ENCODE data around the gene CSGALNACT2. TPM values are rescaled to one million over a fixed set of nuclear protein-coding genes. Genes with fewer than 3 reads are reported as not detected.
A peak's percentile ranks its signal among the peaks of the same experiment; 100 is the strongest.

Gene CSGALNACT2
- total and polyA plus RNA-seq, 7 experiments from 2014 or later = 19.0 to 57.5 (median 50.4) TPM

DNA sequence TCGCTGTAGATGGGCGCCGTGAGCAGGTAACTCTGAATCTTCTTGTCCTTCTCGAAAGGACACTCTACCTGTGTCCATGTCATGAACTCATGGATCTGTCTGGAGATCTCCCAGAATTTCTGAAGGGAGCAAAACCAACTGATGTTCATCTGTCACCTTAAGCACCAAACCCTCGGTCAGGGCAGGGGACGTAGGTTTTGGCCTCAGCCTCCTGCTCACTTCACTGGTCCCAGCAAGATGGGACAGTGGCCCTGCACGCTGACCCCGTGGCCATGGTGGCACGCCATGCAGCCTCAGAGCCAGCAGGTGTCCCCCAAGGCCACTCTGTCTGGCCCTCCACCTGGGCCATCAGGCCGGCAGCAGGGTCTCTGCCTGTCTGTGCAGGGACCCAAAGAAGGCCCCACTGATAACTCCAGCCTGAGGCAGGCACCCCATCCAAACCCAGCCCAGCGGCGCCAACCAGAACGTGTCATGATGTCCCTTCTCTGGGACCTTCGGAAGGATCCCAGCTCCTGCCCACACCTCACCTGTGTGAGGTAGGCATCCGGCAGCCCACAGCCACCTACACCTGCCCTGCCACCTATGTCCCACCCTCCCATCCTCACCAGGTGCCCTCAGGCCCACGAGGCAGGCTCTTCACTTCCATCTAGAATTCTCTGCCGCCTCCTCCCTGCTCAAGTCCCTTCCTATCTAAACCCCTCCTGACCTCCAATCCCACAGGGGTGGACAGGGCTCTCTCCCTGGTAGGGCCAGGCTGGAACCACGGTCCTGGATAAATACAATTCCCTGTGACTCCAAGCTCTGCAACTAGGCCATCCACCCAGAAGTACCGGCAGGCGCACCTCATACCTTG lies 59.0 kb downstream of the CSGALNACT2 start:
- POLR2A ChIA-PET = interaction anchor here (0.6 kb wide), 1 partner anchor 59 kb away, joined by 4 read pairs; the partner anchor contains the start of gene CSGALNACT2
- DNase-seq (no peak), ATAC-seq (no peak)
- no peaks in the 10 kb centered on the region for H3K36me3 ChIP-seq (ENCODE audit: control insufficient read depth in 2 of 3, insufficient read depth in 3 of 3, low read length in 3 of 3)
- H3K27ac Mint-ChIP-seq = peak overlapping the region in 1 of 9 donors; percentile 49
- H3K4me1 ChIP-seq (ENCODE audit: control insufficient read depth in 2 of 2, insufficient read depth in 2 of 2, low read length in 2 of 2) = peaks cover 0 to 5% of the 10 kb centered on the region in 2 donors
- H3K9me3 ChIP-seq (ENCODE audit: control insufficient read depth in 2 of 3, low read length in 3 of 3) = no peaks in the 10 kb centered on the region
- no peaks in the 10 kb centered on the region for H3K27me3 Mint-ChIP-seq
- H3K27ac ChIP-seq (ENCODE audit: low read depth, low read length) = no peak overlapping the region
- no peaks in the 10 kb centered on the region for H3K27me3 ChIP-seq (ENCODE audit: control insufficient read depth in 2 of 2, insufficient read depth in 2 of 2, low read length in 2 of 2)
- no peaks in the 10 kb centered on the region for H3K9me3 Mint-ChIP-seq
- CTCF ChIA-PET = no interaction called here
- no peak overlapping the region for H3K4me3 ChIP-seq (ENCODE audit: low read length)
- H3K36me3 Mint-ChIP-seq = peaks cover 0 to under 1% (median 0%) of the 10 kb centered on the region in 5 donors
- H3K4me3 Mint-ChIP-seq = no peak overlapping the region
- peaks cover 0 to 6% (median 4%) of the 10 kb centered on the region in 7 donors for H3K4me1 Mint-ChIP-seq
- intact Hi-C loops (cut with micrococcal nuclease) = loop anchor here in 1 of 2 donors (5.0 kb wide), 1 partner anchor 265 kb away; no protein-coding TSS in a partner anchor

DNA sequence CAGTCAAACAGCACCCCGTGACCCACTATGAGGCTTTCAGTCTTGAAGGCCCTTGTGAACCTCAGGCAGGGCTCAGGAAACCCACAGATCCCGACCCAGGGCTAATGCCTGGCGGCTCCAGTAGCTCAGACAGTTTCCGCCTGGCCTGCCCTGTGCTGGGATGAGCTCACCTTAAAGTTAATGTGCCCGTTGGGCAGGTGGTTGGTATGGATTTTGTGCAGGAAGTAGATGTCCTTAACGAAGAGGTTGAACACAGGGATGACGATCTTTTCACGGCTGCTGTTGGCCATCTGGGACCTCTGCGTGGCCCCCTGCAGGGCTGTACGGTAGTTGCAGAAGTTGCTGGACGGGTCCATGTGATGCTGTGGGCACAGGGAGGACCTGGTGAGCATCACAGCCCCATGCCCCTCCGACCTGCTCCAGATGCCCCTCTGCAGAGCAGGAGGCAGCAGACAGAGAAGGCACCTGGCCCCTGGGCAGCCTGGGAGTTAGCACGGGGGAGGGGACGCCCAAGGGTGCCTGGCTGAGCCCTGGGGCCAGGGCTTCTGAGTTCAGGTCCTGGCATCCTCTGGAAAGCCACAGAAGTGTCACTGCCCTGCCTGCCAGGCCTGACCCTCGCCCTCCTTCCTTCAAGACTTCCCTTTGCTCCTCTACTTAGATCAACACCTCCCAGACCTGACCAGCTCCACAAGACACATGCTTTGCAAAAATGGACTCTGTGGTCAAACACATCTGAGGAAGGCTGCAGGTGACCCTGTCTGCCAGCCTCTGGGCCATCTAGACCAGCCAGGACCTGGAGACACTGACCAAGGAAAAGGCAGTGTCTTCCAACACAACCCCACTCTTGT lies 59.8 kb downstream of the CSGALNACT2 start:
- Mint-ChIP-seq H3K27ac (peak overlapping the region in 2 of 9 donors; percentile 19 to 49), H3K4me1 (peaks cover 0 to 7% (median 5%) of the 10 kb centered on the region in 7 donors), H3K27me3 (no peaks in the 10 kb centered on the region), H3K36me3 (no peaks in the 10 kb centered on the region), H3K4me3 (no peak overlapping the region), H3K9me3 (no peaks in the 10 kb centered on the region)
- DNase-seq (no peak), ATAC-seq (no peak)
- H3K36me3 ChIP-seq (ENCODE audit: control insufficient read depth in 2 of 3, insufficient read depth in 3 of 3, low read length in 3 of 3) = no peaks in the 10 kb centered on the region
- peaks cover 0 to 5% of the 10 kb centered on the region in 2 donors for H3K4me1 ChIP-seq (ENCODE audit: control insufficient read depth in 2 of 2, insufficient read depth in 2 of 2, low read length in 2 of 2)
- ChIA-PET CTCF (no interaction called here), POLR2A (no interaction called here)
- intact Hi-C loops (cut with micrococcal nuclease) = loop anchor here in 1 of 2 donors (5.0 kb wide), 1 partner anchor 266 kb away; no protein-coding TSS in a partner anchor
- no peaks in the 10 kb centered on the region for H3K27me3 ChIP-seq (ENCODE audit: control insufficient read depth in 2 of 2, insufficient read depth in 2 of 2, low read length in 2 of 2)
- H3K27ac ChIP-seq (ENCODE audit: low read depth, low read length) = no peak overlapping the region
- H3K4me3 ChIP-seq (ENCODE audit: low read length) = no peak overlapping the region
- H3K9me3 ChIP-seq (ENCODE audit: control insufficient read depth in 2 of 3, low read length in 3 of 3) = no peaks in the 10 kb centered on the region

DNA sequence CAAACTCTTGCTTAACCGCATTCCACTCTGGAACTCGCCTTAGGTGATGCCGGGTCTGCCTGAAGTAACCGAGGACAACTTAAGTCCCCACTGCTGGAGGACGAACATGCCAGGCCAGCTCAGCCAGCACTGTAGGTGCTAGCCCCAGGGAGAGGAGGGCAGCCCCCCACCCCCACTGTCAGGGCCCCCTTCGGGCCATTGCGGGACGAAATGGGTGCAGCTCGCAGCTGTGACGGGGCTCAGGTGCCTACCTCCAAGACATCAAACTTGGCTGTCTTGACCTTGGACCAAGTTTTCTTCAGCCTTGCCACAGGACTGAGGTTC lies 60.4 kb downstream of the CSGALNACT2 start:
- Histone ChIP-seq H3K27me3 (ENCODE audit: control insufficient read depth in 2 of 2, insufficient read depth in 2 of 2, low read length in 2 of 2) (no peaks in the 10 kb centered on the region), H3K36me3 (ENCODE audit: control insufficient read depth in 2 of 3, insufficient read depth in 3 of 3, low read length in 3 of 3) (no peaks in the 10 kb centered on the region), H3K9me3 (ENCODE audit: control insufficient read depth in 2 of 3, low read length in 3 of 3) (no peaks in the 10 kb centered on the region), H3K27ac (ENCODE audit: low read depth, low read length) (no peak overlapping the region), H3K4me1 (ENCODE audit: control insufficient read depth in 2 of 2, insufficient read depth in 2 of 2, low read length in 2 of 2) (peaks cover 0 to 5% of the 10 kb centered on the region in 2 donors), H3K4me3 (ENCODE audit: low read length) (no peak overlapping the region)
- POLR2A ChIA-PET = no interaction called here
- Mint-ChIP-seq H3K9me3 (no peaks in the 10 kb centered on the region), H3K27me3 (no peaks in the 10 kb centered on the region), H3K4me3 (no peak overlapping the region), H3K36me3 (no peaks in the 10 kb centered on the region), H3K4me1 (peaks cover 0 to 9% (median 5%) of the 10 kb centered on the region in 7 donors), H3K27ac (no peak overlapping the region)
- CTCF ChIA-PET = no interaction called here
- intact Hi-C loops (cut with micrococcal nuclease) = loop anchor here in 1 of 2 donors (5.0 kb wide), 1 partner anchor 266 kb away; no protein-coding TSS in a partner anchor
- DNase-seq (no peak), ATAC-seq (no peak)

DNA sequence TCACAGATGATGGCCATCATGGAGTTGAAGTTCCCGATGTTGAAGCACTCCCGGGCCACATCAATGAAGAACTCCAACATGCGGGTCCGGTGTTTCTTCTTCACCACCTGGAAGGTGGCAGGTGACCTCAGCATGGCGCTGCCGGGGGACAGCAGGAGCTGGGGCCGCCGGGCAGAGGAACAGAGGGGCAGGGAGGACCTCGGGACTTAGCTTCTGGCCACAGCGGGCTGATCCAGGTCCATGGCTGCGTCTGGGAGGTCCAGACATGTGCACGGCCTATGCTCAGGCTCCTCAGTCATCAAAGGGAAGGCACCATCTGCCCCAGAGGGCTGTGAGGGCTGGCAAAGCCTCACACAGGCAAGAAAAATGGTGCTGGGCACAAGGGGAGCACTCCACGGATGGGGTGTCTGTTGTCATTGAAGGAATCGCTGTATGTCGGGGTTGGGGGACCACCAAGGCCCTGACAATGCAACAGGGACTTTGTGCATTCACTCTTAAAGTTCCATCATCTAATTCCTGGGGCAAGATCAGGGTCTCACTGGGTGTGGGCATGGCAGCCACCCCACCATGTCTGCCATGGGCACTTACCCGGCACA lies 60.9 kb downstream of the CSGALNACT2 start:
- Histone ChIP-seq H3K27ac (ENCODE audit: low read depth, low read length) (no peak overlapping the region), H3K36me3 (ENCODE audit: control insufficient read depth in 2 of 3, insufficient read depth in 3 of 3, low read length in 3 of 3) (no peaks in the 10 kb centered on the region), H3K27me3 (ENCODE audit: control insufficient read depth in 2 of 2, insufficient read depth in 2 of 2, low read length in 2 of 2) (no peaks in the 10 kb centered on the region), H3K4me3 (ENCODE audit: low read length) (no peak overlapping the region), H3K4me1 (ENCODE audit: control insufficient read depth in 2 of 2, insufficient read depth in 2 of 2, low read length in 2 of 2) (peaks cover 0 to 5% of the 10 kb centered on the region in 2 donors), H3K9me3 (ENCODE audit: control insufficient read depth in 2 of 3, low read length in 3 of 3) (no peaks in the 10 kb centered on the region)
- Mint-ChIP-seq H3K27ac (no peak overlapping the region), H3K9me3 (no peaks in the 10 kb centered on the region), H3K36me3 (no peaks in the 10 kb centered on the region), H3K4me1 (peaks cover 0 to 9% (median 5%) of the 10 kb centered on the region in 7 donors), H3K27me3 (no peaks in the 10 kb centered on the region), H3K4me3 (no peak overlapping the region)
- DNase-seq = no peak
- no peak for ATAC-seq
- intact Hi-C loops (cut with micrococcal nuclease) = loop anchor here in 1 of 2 donors (5.0 kb wide), 1 partner anchor 267 kb away; no protein-coding TSS in a partner anchor
- POLR2A ChIA-PET = no interaction called here
- CTCF ChIA-PET = no interaction called here

DNA sequence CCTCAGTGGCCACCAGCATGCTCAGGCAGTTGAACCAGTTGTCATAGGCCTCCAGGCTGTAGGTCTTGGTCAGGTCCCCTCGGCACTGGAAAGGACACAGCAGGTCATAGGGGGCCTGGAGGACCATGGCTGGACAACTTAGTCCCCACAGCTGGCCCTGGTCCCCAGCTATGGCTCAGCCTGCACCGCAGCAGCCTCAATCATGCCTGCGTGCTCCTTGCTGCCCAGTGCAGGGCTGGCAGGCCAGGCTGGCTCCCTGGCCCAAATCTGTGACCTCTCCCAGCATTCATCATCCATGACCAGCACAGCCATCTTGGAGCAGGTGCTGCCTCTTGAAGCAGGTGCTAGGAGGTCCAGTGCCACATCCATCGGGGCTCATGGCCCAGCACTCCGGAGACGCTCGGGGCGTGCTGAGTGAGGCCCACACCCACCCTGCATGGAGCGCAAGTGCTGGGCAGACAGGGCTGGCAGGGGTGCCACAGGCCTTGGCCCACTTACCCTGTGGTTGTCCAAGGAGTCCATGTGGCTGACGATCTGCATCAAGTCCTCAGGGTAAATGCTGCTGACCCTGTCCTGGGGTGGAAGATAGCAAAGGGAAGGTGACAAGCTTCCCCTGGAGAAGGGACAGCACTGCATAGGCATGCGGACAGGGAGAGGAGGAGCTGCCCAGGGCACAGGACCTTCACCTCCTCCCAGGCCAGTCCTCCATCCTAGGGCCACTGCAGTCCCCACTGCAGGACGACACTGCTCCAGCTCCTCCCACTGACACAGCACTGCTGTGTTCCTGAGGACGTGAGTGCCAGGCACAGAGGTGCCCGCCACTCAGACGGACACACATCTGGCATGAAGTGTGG lies 61.7 kb downstream of the CSGALNACT2 start:
- Mint-ChIP-seq H3K27me3 (no peaks in the 10 kb centered on the region), H3K27ac (no peak overlapping the region), H3K36me3 (no peaks in the 10 kb centered on the region), H3K9me3 (no peaks in the 10 kb centered on the region), H3K4me3 (no peak overlapping the region), H3K4me1 (peaks cover 0 to 9% (median 5%) of the 10 kb centered on the region in 7 donors)
- H3K27me3 ChIP-seq (ENCODE audit: control insufficient read depth in 2 of 2, insufficient read depth in 2 of 2, low read length in 2 of 2) = no peaks in the 10 kb centered on the region
- no peak overlapping the region for H3K4me3 ChIP-seq (ENCODE audit: low read length)
- ChIA-PET POLR2A (no interaction called here), CTCF (no interaction called here)
- intact Hi-C loops (cut with micrococcal nuclease) = loop anchor here (5.0 to 10.0 kb wide), 4 partner anchors 78 to 335 kb away; no protein-coding TSS in a partner anchor
- ATAC-seq (no peak), DNase-seq (no peak)
- H3K27ac ChIP-seq (ENCODE audit: low read depth, low read length) = no peak overlapping the region
- H3K4me1 ChIP-seq (ENCODE audit: control insufficient read depth in 2 of 2, insufficient read depth in 2 of 2, low read length in 2 of 2) = peaks cover 0 to 5% of the 10 kb centered on the region in 2 donors
- H3K9me3 ChIP-seq (ENCODE audit: control insufficient read depth in 2 of 3, low read length in 3 of 3) = no peaks in the 10 kb centered on the region
- H3K36me3 ChIP-seq (ENCODE audit: control insufficient read depth in 2 of 3, insufficient read depth in 3 of 3, low read length in 3 of 3) = no peaks in the 10 kb centered on the region
